ENCODE measurements around the gene ATF7IP2.
"Not testable (repeated sequence)": the region's sequence is repeated elsewhere in the genome, so short reads cannot be mapped to it uniquely, and the experiment has no call there.

ATF7IP2 gene

GRCh38 chr16:10409713-10410112, 23.9 kb downstream of the ATF7IP2 start:
- H3K4me1 ChIP-seq (ENCODE audit: control insufficient read depth, insufficient read depth, low read length); H3K27ac ChIP-seq (ENCODE audit: low read depth, low read length); H3K27me3 ChIP-seq (ENCODE audit: control insufficient read depth, insufficient read depth, low read length); H3K9ac ChIP-seq (ENCODE audit: low read length); H3K4me3 ChIP-seq (ENCODE audit: low read depth, low read length): not testable (repeated sequence)
- Histone ChIP-seq H3K9me3 (ENCODE audit: control insufficient read depth, insufficient read depth, low read depth, low read length) (peaks cover 78% of the 10 kb centered on the region), H3K36me3 (ENCODE audit: control insufficient read depth, insufficient read depth, low read length) (peaks cover 15% of the 10 kb centered on the region)

- H3K36me3 ChIP-seq (ENCODE audit: control insufficient read depth, insufficient read depth, low read length): peaks cover 17% of the 10 kb centered on the region
- H3K27me3 ChIP-seq (ENCODE audit: control insufficient read depth, insufficient read depth, low read length): no peaks in the 10 kb centered on the region
- H3K4me1 ChIP-seq (ENCODE audit: control insufficient read depth, insufficient read depth, low read length): no peaks in the 10 kb centered on the region
- H3K9me3 ChIP-seq (ENCODE audit: control insufficient read depth, insufficient read depth, low read depth, low read length): peaks cover 77% of the 10 kb centered on the region
- H3K4me3 ChIP-seq (ENCODE audit: low read depth, low read length): no peak overlapping the region
- no peak overlapping the region for H3K9ac ChIP-seq (ENCODE audit: low read length)
- H3K27ac ChIP-seq (ENCODE audit: low read depth, low read length): no peak overlapping the region
Observed at GRCh38 chr16:10410469-10410868, 24.6 kb downstream of the ATF7IP2 start.

- no peak overlapping the region for H3K27ac ChIP-seq (ENCODE audit: low read depth, low read length)
- H3K36me3 ChIP-seq (ENCODE audit: control insufficient read depth, insufficient read depth, low read length): peaks cover 17% of the 10 kb centered on the region
- no peaks in the 10 kb centered on the region for H3K4me1 ChIP-seq (ENCODE audit: control insufficient read depth, insufficient read depth, low read length)
- no peaks in the 10 kb centered on the region for H3K27me3 ChIP-seq (ENCODE audit: control insufficient read depth, insufficient read depth, low read length)
- peaks cover 81% of the 10 kb centered on the region for H3K9me3 ChIP-seq (ENCODE audit: control insufficient read depth, insufficient read depth, low read depth, low read length)
- no peak overlapping the region for H3K4me3 ChIP-seq (ENCODE audit: low read depth, low read length)
- no peak overlapping the region for H3K9ac ChIP-seq (ENCODE audit: low read length)
Observed at GRCh38 chr16:10412935-10413601, 27.2 kb downstream of the ATF7IP2 start.

- H3K4me1 ChIP-seq (ENCODE audit: control insufficient read depth, insufficient read depth, low read length); H3K4me3 ChIP-seq (ENCODE audit: low read depth, low read length); H3K27me3 ChIP-seq (ENCODE audit: control insufficient read depth, insufficient read depth, low read length); H3K27ac ChIP-seq (ENCODE audit: low read depth, low read length); H3K9ac ChIP-seq (ENCODE audit: low read length): not testable (repeated sequence)
- Histone ChIP-seq H3K36me3 (ENCODE audit: control insufficient read depth, insufficient read depth, low read length) (peaks cover 35% of the 10 kb centered on the region), H3K9me3 (ENCODE audit: control insufficient read depth, insufficient read depth, low read depth, low read length) (peaks cover 58% of the 10 kb centered on the region)
Observed at GRCh38 chr16:10418204-10418603, 32.3 kb downstream of the ATF7IP2 start.

GRCh38 chr16:10419701-10420100, 33.8 kb downstream of the ATF7IP2 start:
- Histone ChIP-seq H3K9ac (ENCODE audit: low read length) (no peak overlapping the region), H3K27me3 (ENCODE audit: control insufficient read depth, insufficient read depth, low read length) (no peaks in the 10 kb centered on the region), H3K9me3 (ENCODE audit: control insufficient read depth, insufficient read depth, low read depth, low read length) (peaks cover 57% of the 10 kb centered on the region), H3K4me1 (ENCODE audit: control insufficient read depth, insufficient read depth, low read length) (no peaks in the 10 kb centered on the region), H3K36me3 (ENCODE audit: control insufficient read depth, insufficient read depth, low read length) (peaks cover 37% of the 10 kb centered on the region), H3K4me3 (ENCODE audit: low read depth, low read length) (no peak overlapping the region), H3K27ac (ENCODE audit: low read depth, low read length) (no peak overlapping the region)

- Histone ChIP-seq H3K36me3 (ENCODE audit: control insufficient read depth, insufficient read depth, low read length) (peaks cover 29% of the 10 kb centered on the region), H3K4me3 (ENCODE audit: low read depth, low read length) (no peak overlapping the region), H3K4me1 (ENCODE audit: control insufficient read depth, insufficient read depth, low read length) (no peaks in the 10 kb centered on the region), H3K9ac (ENCODE audit: low read length) (no peak overlapping the region), H3K27ac (ENCODE audit: low read depth, low read length) (no peak overlapping the region), H3K9me3 (ENCODE audit: control insufficient read depth, insufficient read depth, low read depth, low read length) (peaks cover 40% of the 10 kb centered on the region), H3K27me3 (ENCODE audit: control insufficient read depth, insufficient read depth, low read length) (no peaks in the 10 kb centered on the region)
Observed at GRCh38 chr16:10421596-10421995, 35.7 kb downstream of the ATF7IP2 start.

- H3K4me3 ChIP-seq (ENCODE audit: low read depth, low read length): no peak overlapping the region
- H3K9ac ChIP-seq (ENCODE audit: low read length): no peak overlapping the region
- H3K27ac ChIP-seq (ENCODE audit: low read depth, low read length): no peak overlapping the region
- H3K27me3 ChIP-seq (ENCODE audit: control insufficient read depth, insufficient read depth, low read length): no peaks in the 10 kb centered on the region
- peaks cover 38% of the 10 kb centered on the region for H3K36me3 ChIP-seq (ENCODE audit: control insufficient read depth, insufficient read depth, low read length)
- H3K9me3 ChIP-seq (ENCODE audit: control insufficient read depth, insufficient read depth, low read depth, low read length): peaks cover 6% of the 10 kb centered on the region; the same call in 1 of the 2 replicates
- no peaks in the 10 kb centered on the region for H3K4me1 ChIP-seq (ENCODE audit: control insufficient read depth, insufficient read depth, low read length)
Observed at GRCh38 chr16:10428433-10429168, 42.7 kb downstream of the ATF7IP2 start.

- not testable (repeated sequence) for H3K9me3 ChIP-seq (ENCODE audit: control insufficient read depth, insufficient read depth, low read depth, low read length); H3K27me3 ChIP-seq (ENCODE audit: control insufficient read depth, insufficient read depth, low read length); H3K4me1 ChIP-seq (ENCODE audit: control insufficient read depth, insufficient read depth, low read length); H3K9ac ChIP-seq (ENCODE audit: low read length); H3K4me3 ChIP-seq (ENCODE audit: low read depth, low read length)
- Histone ChIP-seq H3K27ac (ENCODE audit: low read depth, low read length) (0 out of 2 replicates have a peak overlapping the region, but pooled peaks have one; percentile 1), H3K36me3 (ENCODE audit: control insufficient read depth, insufficient read depth, low read length) (peaks cover 46% of the 10 kb centered on the region)
Observed at GRCh38 chr16:10429299-10429969, 43.6 kb downstream of the ATF7IP2 start.

GRCh38 chr16:10441726-10442125, 55.9 kb downstream of the ATF7IP2 start:
- H3K4me3 ChIP-seq (ENCODE audit: low read depth, low read length): no peak overlapping the region

GRCh38 chr16:10447289-10447688, 61.4 kb downstream of the ATF7IP2 start:
- Histone ChIP-seq H3K9me3 (ENCODE audit: control insufficient read depth, insufficient read depth, low read depth, low read length) (peaks cover 24% of the 10 kb centered on the region), H3K27ac (ENCODE audit: low read depth, low read length) (no peak overlapping the region), H3K4me1 (ENCODE audit: control insufficient read depth, insufficient read depth, low read length) (no peaks in the 10 kb centered on the region), H3K9ac (ENCODE audit: low read length) (no peak overlapping the region), H3K4me3 (ENCODE audit: low read depth, low read length) (no peak overlapping the region), H3K27me3 (ENCODE audit: control insufficient read depth, insufficient read depth, low read length) (no peaks in the 10 kb centered on the region), H3K36me3 (ENCODE audit: control insufficient read depth, insufficient read depth, low read length) (peaks cover 51% of the 10 kb centered on the region)

More at GRCh38 chr16:10441726-10442125, 55.9 kb downstream of the ATF7IP2 start:
- H3K27ac ChIP-seq (ENCODE audit: low read depth, low read length): no peak overlapping the region
- no peak overlapping the region for H3K9ac ChIP-seq (ENCODE audit: low read length)
- peaks cover 68% of the 10 kb centered on the region for H3K36me3 ChIP-seq (ENCODE audit: control insufficient read depth, insufficient read depth, low read length)
- H3K4me1 ChIP-seq (ENCODE audit: control insufficient read depth, insufficient read depth, low read length): no peaks in the 10 kb centered on the region
- no peaks in the 10 kb centered on the region for H3K27me3 ChIP-seq (ENCODE audit: control insufficient read depth, insufficient read depth, low read length)
- peaks cover 30% of the 10 kb centered on the region for H3K9me3 ChIP-seq (ENCODE audit: control insufficient read depth, insufficient read depth, low read depth, low read length)
